Duodenal mucosa (tissue), 2 donors: ENCODE data around the gene RAP1A.
A peak's percentile ranks its signal among the peaks of the same experiment; 100 is the strongest.

ENCODE experiments used
- H3K27ac ChIP-seq: one replicate; pipeline ENCODE4 v1.7.0; 2013; ENCODE audit warnings: low read depth, low read length
- H3K27me3 ChIP-seq, 2 donors: one replicate each; pipeline ENCODE4 v1.7.0; 2013; ENCODE audit warnings: low read length in 2 of 2, control low read depth in 1 of 2; ENCODE audit not compliant: insufficient read depth in 2 of 2, control insufficient read depth in 1 of 2
- H3K36me3 ChIP-seq, 2 donors: one replicate each; pipeline ENCODE4 v1.7.0; 2013; ENCODE audit warnings: low read length in 2 of 2, control low read depth in 1 of 2; ENCODE audit not compliant: insufficient read depth in 2 of 2, control insufficient read depth in 1 of 2
- H3K4me1 ChIP-seq, 2 donors: one replicate each; pipeline ENCODE4 v1.7.0; 2013; ENCODE audit warnings: low read length in 2 of 2, control low read depth in 1 of 2; ENCODE audit not compliant: insufficient read depth in 2 of 2, control insufficient read depth in 1 of 2
- H3K4me3 ChIP-seq, 2 donors: one replicate each; pipeline ENCODE4 v1.7.0; 2013; ENCODE audit warnings: low read length in 2 of 2, low read depth in 1 of 2
- H3K9ac ChIP-seq, 2 donors: one replicate each; pipeline ENCODE4 v1.7.0; 2013; ENCODE audit warnings: low read length in 2 of 2, low read depth in 1 of 2
- H3K9me3 ChIP-seq, 2 donors: one replicate each; pipeline ENCODE4 v1.7.0; 2013; ENCODE audit warnings: low read length in 2 of 2, control low read depth in 1 of 2; ENCODE audit not compliant: control insufficient read depth in 1 of 2

Gene RAP1A

DNA sequence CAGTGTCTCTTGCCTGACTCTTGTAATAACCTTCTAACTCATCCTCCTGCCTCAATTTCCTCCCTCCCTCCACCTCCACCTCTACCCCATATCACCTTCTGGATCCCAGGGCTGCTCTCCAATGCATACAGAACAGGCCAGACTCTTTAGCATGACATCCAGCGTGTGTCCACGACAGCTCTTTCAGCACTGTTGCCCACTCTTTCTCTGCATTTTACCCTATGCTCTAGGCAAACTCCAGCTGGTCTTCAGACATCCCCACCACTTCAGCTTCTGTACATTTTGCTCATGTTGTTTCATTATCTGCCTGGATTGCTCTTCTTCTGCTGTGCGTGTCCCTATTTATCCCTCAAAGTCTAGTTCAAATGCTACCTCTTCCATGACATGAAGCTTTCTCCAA is 114.8 kb downstream of the RAP1A start:
- H3K9me3 ChIP-seq, result no peaks in the 10 kb centered on the region
- H3K4me3 ChIP-seq, result peak overlapping the region in 1 of 2 donors; percentile 4
- no peak overlapping the region for H3K9ac ChIP-seq
- no peaks in the 10 kb centered on the region for H3K36me3 ChIP-seq
- H3K4me1 ChIP-seq, result peaks cover 40 to 45% of the 10 kb centered on the region in 2 donors
- H3K27ac ChIP-seq, result no peak overlapping the region
- H3K27me3 ChIP-seq, result peaks cover 0 to 4% of the 10 kb centered on the region in 2 donors

DNA sequence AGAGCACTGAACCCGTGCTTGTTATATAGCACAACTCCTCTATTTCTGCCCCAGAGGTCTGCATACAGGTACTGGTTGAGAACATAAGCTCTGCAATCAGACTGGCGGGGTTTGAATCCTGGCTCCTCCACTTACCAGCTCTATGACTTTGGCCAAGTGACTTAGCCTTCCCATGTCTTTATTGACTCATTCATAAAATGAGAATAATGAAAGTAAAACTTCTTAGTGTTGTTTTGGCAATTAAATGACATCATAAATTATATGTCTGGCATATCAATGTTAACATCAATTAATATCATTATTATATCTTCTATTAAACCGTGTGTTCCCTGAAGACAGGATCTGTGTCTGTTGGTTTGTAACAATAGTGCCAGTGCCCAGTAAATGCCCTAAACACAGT is 115.3 kb downstream of the RAP1A start:
- Histone ChIP-seq H3K4me3 (peak overlapping the region in 1 of 2 donors; percentile 4), H3K36me3 (no peaks in the 10 kb centered on the region), H3K9ac (no peak overlapping the region), H3K27ac (no peak overlapping the region), H3K9me3 (no peaks in the 10 kb centered on the region), H3K4me1 (peaks cover 44 to 45% of the 10 kb centered on the region in 2 donors), H3K27me3 (peaks cover 0 to 4% of the 10 kb centered on the region in 2 donors)

DNA sequence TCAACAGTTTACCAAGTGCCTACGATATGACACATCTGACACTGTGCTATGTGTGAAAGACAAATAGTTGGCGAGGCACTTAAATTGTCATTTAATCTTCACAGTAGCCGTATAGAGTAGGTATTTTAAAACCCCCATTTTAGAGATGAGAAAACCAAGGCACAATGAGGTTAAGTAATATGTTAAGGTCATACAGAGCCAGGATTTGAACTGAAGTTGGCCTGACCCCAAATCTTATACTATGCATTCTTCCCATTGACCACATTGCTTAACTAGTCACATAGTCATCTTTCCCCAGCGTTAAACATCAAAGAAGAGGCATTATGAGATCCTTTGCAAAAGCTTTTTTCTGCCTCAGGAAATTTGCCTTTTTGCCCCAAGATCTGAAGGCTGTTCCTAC is 115.7 kb downstream of the RAP1A start:
- H3K9ac ChIP-seq, result no peak overlapping the region
- H3K36me3 ChIP-seq, result no peaks in the 10 kb centered on the region
- H3K27ac ChIP-seq, result no peak overlapping the region
- no peaks in the 10 kb centered on the region for H3K9me3 ChIP-seq
- H3K27me3 ChIP-seq, result peaks cover 0 to 4% of the 10 kb centered on the region in 2 donors
- H3K4me3 ChIP-seq, result no peak overlapping the region
- H3K4me1 ChIP-seq, result peaks cover 45 to 47% of the 10 kb centered on the region in 2 donors

DNA sequence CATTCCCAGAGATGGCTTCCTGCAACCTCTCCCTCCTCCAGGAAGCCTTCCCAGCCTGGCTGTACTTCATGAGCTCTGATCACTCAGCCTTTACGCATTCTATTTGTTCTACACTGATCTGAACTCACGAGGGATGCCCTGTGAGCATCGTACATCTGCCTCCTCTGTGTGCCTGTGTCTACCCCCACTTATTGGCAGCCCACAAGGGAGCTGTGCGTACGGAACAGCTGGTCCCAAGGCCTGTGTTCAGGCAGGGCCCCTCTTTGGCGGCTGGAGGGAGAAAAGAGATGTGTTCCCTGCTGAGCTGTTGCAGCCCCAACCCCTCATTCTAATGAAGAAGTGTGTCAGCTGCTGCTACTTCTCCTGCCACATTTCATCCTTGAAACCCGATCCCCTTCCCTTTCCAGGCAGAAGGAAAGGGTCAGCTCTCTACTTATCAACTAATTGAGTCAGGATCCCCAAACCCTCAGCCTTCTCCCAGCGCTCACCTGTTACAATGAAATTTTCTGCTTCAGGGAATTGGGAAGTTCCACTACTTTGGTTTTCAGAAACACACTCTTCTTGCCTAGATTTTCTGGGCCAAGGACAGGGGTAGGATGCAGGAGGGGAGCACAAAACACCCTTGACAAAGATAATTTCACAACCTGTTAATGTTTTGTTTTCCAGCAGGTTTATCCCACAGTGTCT is 116.4 kb downstream of the RAP1A start:
- H3K27me3 ChIP-seq, result peaks cover under 1 to 5% of the 10 kb centered on the region in 2 donors
- H3K27ac ChIP-seq, result no peak overlapping the region
- H3K9me3 ChIP-seq, result no peaks in the 10 kb centered on the region
- no peaks in the 10 kb centered on the region for H3K36me3 ChIP-seq
- no peak overlapping the region for H3K9ac ChIP-seq
- H3K4me3 ChIP-seq, result no peak overlapping the region
- H3K4me1 ChIP-seq, result peaks cover 41 to 49% of the 10 kb centered on the region in 2 donors

DNA sequence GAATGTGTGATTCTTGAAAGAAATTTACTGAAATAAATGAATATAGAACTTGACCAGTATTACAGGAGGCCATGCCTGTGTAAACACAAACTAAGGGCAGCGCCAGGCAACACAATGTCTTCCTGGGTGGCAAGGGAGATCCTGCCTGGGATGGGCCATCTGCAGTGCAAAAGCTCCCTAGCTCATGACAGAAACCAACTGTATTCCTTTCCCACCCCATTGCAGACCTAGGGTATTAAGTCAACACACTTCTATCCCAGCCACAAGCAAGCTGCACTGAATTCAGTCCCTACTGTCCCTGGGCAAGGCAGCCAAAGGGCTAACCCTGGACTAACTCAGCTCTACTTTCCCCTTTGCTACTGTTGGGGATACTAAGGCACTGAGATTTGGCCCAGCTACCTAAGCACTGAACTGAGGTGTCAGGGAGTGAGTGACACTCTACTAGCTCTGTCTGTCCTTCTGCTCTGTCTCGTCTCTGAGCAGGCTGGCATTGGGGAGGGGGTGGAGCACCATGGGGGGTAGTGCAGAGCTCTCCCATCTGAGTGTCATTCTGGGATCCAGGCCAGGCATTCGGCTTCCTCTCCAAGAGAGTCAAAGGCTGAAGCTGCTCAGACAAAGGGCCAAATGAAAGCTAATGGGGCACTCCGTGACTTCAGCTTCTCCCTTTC is 117.1 kb downstream of the RAP1A start:
- no peak overlapping the region for H3K27ac ChIP-seq
- no peak overlapping the region for H3K9ac ChIP-seq
- no peaks in the 10 kb centered on the region for H3K36me3 ChIP-seq
- no peaks in the 10 kb centered on the region for H3K9me3 ChIP-seq
- H3K4me1 ChIP-seq, result peaks cover 39 to 49% of the 10 kb centered on the region in 2 donors
- peaks cover 4 to 10% of the 10 kb centered on the region in 2 donors for H3K27me3 ChIP-seq
- H3K4me3 ChIP-seq, result no peak overlapping the region

DNA sequence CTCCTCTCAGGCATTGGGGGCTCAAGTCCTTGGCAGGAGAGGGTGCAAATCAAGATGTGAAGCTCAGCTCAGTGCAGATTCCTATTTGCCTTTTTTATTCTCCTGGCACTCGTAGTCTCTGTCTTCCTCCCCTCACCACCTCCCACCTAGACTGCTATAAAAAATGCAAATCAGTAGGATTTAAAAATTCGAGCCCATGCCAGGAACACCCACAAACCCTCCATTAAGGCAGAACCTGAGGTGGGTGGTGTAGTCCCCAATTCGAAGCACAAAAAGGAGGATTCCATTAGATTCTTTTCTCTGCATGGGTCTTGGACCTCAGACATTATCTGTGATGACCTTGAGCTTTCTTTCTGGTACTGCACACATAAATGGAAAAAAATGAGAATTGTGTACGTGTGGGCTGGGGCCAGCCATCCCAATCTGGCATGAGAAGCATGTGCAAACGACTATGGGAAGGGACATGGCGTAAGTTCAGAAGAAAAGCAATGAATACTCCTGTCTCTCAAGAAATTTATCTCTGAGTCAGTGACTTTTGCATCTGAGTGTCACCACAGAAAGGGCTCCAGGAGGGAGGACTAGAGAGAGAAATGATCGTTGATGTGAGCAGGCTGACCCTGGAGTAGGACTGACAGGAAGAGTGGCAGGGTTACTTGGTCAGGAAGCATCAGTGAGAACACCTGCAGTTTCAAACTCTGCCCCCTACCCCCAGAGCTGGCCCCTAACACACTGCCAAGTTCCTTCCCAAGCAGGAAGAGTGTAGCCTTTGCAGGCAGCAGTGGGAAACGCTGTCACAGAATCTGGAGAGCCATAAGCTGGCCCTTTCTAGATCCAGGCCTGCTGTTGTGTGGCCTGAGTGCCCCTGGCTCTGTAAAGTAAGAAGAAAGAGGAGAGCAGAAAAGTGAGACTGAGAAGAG is 117.9 kb downstream of the RAP1A start:
- peak overlapping the region; percentile 65 to 69 for H3K9ac ChIP-seq
- H3K9me3 ChIP-seq, result no peaks in the 10 kb centered on the region
- H3K27ac ChIP-seq, result no peak overlapping the region
- peaks cover 39 to 48% of the 10 kb centered on the region in 2 donors for H3K4me1 ChIP-seq
- peak overlapping the region; percentile 81 to 84 for H3K4me3 ChIP-seq
- peaks cover 4 to 10% of the 10 kb centered on the region in 2 donors for H3K27me3 ChIP-seq
- no peaks in the 10 kb centered on the region for H3K36me3 ChIP-seq

DNA sequence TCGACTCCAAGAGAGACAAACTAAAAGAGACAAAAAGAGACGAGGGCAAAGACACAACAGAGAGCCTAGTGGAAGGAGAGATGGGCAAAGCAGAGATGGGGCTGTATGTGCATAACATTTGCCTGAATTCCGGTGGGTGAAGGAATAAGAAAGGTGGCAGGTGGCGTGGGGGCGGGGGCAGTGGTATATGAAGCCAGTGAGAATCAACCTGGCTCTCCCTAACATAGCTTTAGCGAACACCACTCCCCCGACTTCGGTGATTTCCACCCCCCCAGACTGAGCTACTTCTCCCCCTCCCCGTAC is 118.5 kb downstream of the RAP1A start:
- H3K36me3 ChIP-seq, result no peaks in the 10 kb centered on the region
- H3K27me3 ChIP-seq, result peaks cover 4 to 13% of the 10 kb centered on the region in 2 donors
- peaks cover 39 to 42% of the 10 kb centered on the region in 2 donors for H3K4me1 ChIP-seq
- peak overlapping the region; percentile 65 to 69 for H3K9ac ChIP-seq
- no peak overlapping the region for H3K27ac ChIP-seq
- peak overlapping the region; percentile 81 to 84 for H3K4me3 ChIP-seq
- no peaks in the 10 kb centered on the region for H3K9me3 ChIP-seq

DNA sequence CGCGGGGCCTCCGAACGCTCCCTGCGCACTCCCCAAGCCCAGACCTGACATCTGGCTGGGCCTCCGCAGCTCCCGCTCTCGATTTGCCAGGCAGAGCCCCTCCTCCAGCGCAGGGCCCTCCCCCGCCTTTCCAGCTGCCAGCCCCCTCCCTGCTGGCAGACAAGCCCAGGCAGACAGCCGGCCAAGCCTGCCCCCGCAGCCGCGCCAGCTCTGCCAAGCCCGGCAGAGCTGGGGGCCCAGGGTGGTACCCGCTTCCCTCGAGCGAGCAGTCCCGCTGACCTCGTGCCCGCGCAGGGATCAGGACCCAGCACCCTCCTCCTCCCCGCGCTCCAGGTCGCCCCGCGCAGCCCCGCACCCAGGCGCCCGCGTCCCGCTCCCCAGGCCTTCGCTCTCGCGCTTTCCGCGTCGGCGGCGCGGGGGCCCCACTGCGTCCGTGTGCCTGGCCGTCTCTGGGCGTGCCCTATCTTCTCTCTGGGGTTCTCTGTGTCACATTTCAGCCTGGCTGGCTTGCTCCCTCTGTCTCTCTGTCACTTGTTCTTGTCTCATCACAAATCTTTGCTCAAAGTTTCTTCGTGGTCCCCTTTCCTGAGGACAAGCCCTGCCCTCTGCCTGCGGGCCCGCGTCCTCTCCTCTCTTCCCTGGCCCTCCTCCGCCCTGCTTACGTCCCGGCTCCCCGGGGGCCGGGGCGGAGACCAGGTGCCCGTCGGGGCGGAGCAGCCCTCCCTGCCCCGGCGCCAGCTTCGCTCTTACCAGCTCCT is 119.0 kb downstream of the RAP1A start:
- peak overlapping the region; percentile 65 to 69 for H3K9ac ChIP-seq
- H3K27ac ChIP-seq, result peak overlapping the region; percentile 84
- H3K4me1 ChIP-seq, result peaks cover 35 to 37% of the 10 kb centered on the region in 2 donors

DNA sequence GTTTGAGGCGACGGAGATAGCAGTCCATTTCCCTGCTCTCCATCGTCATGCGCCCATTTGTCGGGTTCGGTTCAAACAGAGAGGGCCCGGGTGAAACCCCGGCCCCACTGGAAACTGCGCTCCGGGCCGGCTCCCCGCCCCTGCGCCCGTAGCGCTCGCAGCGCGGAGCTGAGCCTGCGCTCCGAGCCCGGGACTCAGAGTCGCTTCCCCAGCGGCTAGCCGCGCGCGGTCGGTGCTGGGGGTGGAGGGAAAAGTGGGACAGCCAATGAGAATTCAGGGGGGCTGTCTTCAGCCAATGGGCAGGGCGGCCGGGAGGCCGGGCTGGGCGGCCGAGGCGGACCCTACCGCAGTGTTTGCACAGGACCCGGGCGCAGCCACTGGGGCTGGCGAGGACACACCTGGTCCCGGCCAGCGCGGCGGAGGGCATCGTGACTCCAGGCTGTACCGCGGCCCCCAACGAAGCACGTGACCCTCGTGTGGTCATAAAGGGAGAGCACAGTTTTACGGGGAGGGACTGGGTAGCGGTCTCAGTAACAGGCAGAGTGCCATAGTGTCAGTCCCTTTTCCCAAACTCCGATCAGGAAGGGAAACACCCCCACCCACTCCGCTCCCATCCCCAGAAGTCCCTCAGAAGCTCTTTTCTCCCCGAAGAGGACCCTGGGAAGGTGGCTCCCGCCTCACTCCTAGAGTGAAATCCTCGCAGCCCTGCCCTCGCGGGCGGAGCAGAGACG is 119.8 kb downstream of the RAP1A start, which contains the start of gene INKA2:
TSS of gene INKA2 (minus strand) at position 202 of the 731 bp plus-strand sequence. CDS start at position 49, 153 bp downstream.
- Histone ChIP-seq H3K27ac (peak within 1 kb of the TSS; percentile 84), H3K9me3 (no peaks in the 10 kb centered on the region), H3K4me3 (peak within 1 kb of the TSS; percentile 81 to 84), H3K9ac (peak within 1 kb of the TSS; percentile 65 to 70), H3K36me3 (no peaks in the 10 kb centered on the region), H3K4me1 (peaks cover 28 to 31% of the 10 kb centered on the region in 2 donors), H3K27me3 (peaks cover 4 to 22% of the 10 kb centered on the region in 2 donors)

More for the DNA sequence above, 119.0 kb downstream of the RAP1A start:
- Histone ChIP-seq H3K9me3 (no peaks in the 10 kb centered on the region), H3K4me3 (peak overlapping the region; percentile 81 to 84), H3K36me3 (no peaks in the 10 kb centered on the region), H3K27me3 (peaks cover 4 to 19% of the 10 kb centered on the region in 2 donors)
